ENCODE results near the gene DPPA2.

The DPPA2 gene

GRCh38 chr3:109270779-109271178, 45.5 kb downstream of the DPPA2 start:
- peaks cover 4% of the 10 kb centered on the region for H3K36me3 Mint-ChIP-seq (ENCODE audit: low read depth)
- H3K9me3 Mint-ChIP-seq = peaks cover 10% of the 10 kb centered on the region
- no peak overlapping the region for H3K27ac Mint-ChIP-seq
- peaks cover 3% of the 10 kb centered on the region for H3K27me3 Mint-ChIP-seq (ENCODE audit: low read depth, poor library complexity)
- no peak for DNase-seq
- no peak overlapping the region for H3K4me3 Mint-ChIP-seq
- peaks cover 4% of the 10 kb centered on the region for H3K4me1 Mint-ChIP-seq
- TF ChIP-seq CTCF (IDR thresholded peaks at IDR 0.05) = no peak

- no peaks in the 10 kb centered on the region for H3K4me1 Mint-ChIP-seq
- no peak for DNase-seq
- peaks cover 10% of the 10 kb centered on the region for H3K9me3 Mint-ChIP-seq
- TF ChIP-seq CTCF (IDR thresholded peaks at IDR 0.05) = no peak
- peaks cover 3% of the 10 kb centered on the region for H3K27me3 Mint-ChIP-seq (ENCODE audit: low read depth, poor library complexity)
- H3K4me3 Mint-ChIP-seq = no peak overlapping the region
- H3K27ac Mint-ChIP-seq = no peak overlapping the region
- H3K36me3 Mint-ChIP-seq (ENCODE audit: low read depth) = peaks cover 4% of the 10 kb centered on the region
Observed at GRCh38 chr3:109269577-109270275, 46.6 kb downstream of the DPPA2 start.

- H3K36me3 Mint-ChIP-seq (ENCODE audit: low read depth) = peaks cover 4% of the 10 kb centered on the region
- no peak for TF ChIP-seq CTCF (IDR thresholded peaks at IDR 0.05)
- no peak overlapping the region for H3K27ac Mint-ChIP-seq
- H3K4me1 Mint-ChIP-seq = no peaks in the 10 kb centered on the region
- no peak overlapping the region for H3K4me3 Mint-ChIP-seq
- DNase-seq = no peak
- peaks cover 12% of the 10 kb centered on the region for H3K9me3 Mint-ChIP-seq
- no peaks in the 10 kb centered on the region for H3K27me3 Mint-ChIP-seq (ENCODE audit: low read depth, poor library complexity)
Observed at GRCh38 chr3:109268181-109268580, 48.1 kb downstream of the DPPA2 start.

GRCh38 chr3:109265295-109265694, 51.0 kb downstream of the DPPA2 start:
- Mint-ChIP-seq H3K4me3 (no peak overlapping the region), H3K27ac (no peak overlapping the region), H3K4me1 (no peaks in the 10 kb centered on the region), H3K36me3 (ENCODE audit: low read depth) (peaks cover 4% of the 10 kb centered on the region), H3K27me3 (ENCODE audit: low read depth, poor library complexity) (no peaks in the 10 kb centered on the region), H3K9me3 (peaks cover 21% of the 10 kb centered on the region)
- TF ChIP-seq CTCF (IDR thresholded peaks at IDR 0.05) = no peak
- DNase-seq = no peak

GRCh38 chr3:109257269-109257668, 59.0 kb downstream of the DPPA2 start:
- H3K27ac Mint-ChIP-seq = no peak overlapping the region
- TF ChIP-seq CTCF (IDR thresholded peaks at IDR 0.05) = no peak
- H3K27me3 Mint-ChIP-seq (ENCODE audit: low read depth, poor library complexity) = peaks cover 6% of the 10 kb centered on the region
- H3K4me3 Mint-ChIP-seq = no peak overlapping the region
- H3K9me3 Mint-ChIP-seq = peaks cover 3% of the 10 kb centered on the region
- H3K36me3 Mint-ChIP-seq (ENCODE audit: low read depth) = peaks cover 4% of the 10 kb centered on the region
- DNase-seq = no peak
- H3K4me1 Mint-ChIP-seq = peaks cover 17% of the 10 kb centered on the region

GRCh38 chr3:109254770-109255169, 61.5 kb downstream of the DPPA2 start:
- peaks cover 17% of the 10 kb centered on the region for H3K4me1 Mint-ChIP-seq
- peaks cover 6% of the 10 kb centered on the region for H3K27me3 Mint-ChIP-seq (ENCODE audit: low read depth, poor library complexity)
- no peak overlapping the region for H3K4me3 Mint-ChIP-seq
- peaks cover 6% of the 10 kb centered on the region for H3K9me3 Mint-ChIP-seq
- H3K27ac Mint-ChIP-seq = no peak overlapping the region
- peaks cover 4% of the 10 kb centered on the region for H3K36me3 Mint-ChIP-seq (ENCODE audit: low read depth)
- TF ChIP-seq CTCF (IDR thresholded peaks at IDR 0.05) = no peak
- DNase-seq = no peak
